ENCODE data around the gene SHF.
A peak's percentile ranks its signal among the peaks of the same experiment; 100 is the strongest.

SHF gene

GRCh38 chr15:45118131-45118588 is 69.6 kb downstream of the SHF start:
- TF ChIP-seq CTCF (IDR thresholded peaks at IDR 0.05; ENCODE audit: borderline replicate concordance, insufficient read depth, low read depth, low read length), result peak; percentile 100

GRCh38 chr15:45117308-45118130 is 70.2 kb downstream of the SHF start:
- no peak for TF ChIP-seq CTCF (IDR thresholded peaks at IDR 0.05; ENCODE audit: borderline replicate concordance, insufficient read depth, low read depth, low read length)
- H3K4me3 ChIP-seq (ENCODE audit: low read depth, low read length), result no peak overlapping the region

More at GRCh38 chr15:45118131-45118588, 69.6 kb downstream of the SHF start:
- no peak overlapping the region for H3K4me3 ChIP-seq (ENCODE audit: low read depth, low read length)
